ENCODE data around the gene MS4A14.
"Not testable (repeated sequence)": the region's sequence is repeated elsewhere in the genome, so short reads cannot be mapped to it uniquely, and the experiment has no call there.

Gene MS4A14

DNA sequence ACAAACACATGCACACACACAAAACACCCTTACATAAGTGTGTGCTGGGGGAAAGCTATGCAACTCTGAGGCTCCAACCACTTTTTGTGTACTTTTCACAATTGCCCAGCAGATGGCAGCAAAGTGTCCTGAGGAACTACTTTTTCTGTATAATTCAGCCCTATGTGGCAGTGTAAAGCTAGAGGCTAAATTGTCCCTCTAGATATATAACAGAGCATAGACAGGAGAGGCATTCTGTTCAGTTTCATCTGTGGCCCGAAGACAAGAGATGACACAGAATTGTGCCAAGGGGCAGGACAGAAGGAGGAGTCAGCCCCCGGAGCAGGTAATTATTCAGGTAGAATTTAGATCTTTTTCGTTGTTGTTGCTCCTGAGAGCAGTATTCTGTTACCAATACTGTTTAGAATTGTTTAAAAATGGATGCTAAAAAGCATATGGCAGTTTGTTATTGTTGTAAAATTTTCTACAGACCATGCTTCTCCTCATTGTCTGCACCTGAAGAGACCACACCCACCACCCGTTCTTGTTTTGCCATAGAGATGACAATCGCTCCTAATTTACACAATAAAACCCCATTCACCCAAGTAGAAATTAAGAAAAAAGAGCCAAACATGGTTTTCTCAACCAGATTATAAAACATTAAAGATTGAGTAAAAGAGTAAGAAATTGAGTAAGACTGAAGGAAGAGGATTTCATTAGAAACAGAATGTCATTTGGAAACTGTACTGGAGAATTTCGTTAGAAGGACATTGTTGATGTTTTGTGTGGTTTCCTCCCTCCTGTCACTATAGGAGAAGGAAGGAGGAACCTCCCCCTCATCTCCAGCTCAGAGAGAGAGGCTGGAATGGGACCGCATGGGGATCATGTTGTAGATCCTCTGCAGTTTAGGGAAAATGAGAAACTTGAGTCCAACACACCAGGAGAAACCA is 32.5 kb upstream of the MS4A14 start:
- H3K4me3 ChIP-seq (ENCODE audit: low read depth, low read length), result peak overlapping the region; percentile 21; the same call in 1 of the 2 replicates
- TF ChIP-seq, protein P1, sequence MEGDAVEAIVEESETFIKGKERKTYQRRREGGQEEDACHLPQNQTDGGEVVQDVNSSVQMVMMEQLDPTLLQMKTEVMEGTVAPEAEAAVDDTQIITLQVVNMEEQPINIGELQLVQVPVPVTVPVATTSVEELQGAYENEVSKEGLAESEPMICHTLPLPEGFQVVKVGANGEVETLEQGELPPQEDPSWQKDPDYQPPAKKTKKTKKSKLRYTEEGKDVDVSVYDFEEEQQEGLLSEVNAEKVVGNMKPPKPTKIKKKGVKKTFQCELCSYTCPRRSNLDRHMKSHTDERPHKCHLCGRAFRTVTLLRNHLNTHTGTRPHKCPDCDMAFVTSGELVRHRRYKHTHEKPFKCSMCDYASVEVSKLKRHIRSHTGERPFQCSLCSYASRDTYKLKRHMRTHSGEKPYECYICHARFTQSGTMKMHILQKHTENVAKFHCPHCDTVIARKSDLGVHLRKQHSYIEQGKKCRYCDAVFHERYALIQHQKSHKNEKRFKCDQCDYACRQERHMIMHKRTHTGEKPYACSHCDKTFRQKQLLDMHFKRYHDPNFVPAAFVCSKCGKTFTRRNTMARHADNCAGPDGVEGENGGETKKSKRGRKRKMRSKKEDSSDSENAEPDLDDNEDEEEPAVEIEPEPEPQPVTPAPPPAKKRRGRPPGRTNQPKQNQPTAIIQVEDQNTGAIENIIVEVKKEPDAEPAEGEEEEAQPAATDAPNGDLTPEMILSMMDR (IDR thresholded peaks at IDR 0.05; ENCODE audit: low read depth, low read length, missing control alignments), result peak; percentile 68
- peak; percentile 70 for DNase-seq (ENCODE audit: low read depth)

DNA sequence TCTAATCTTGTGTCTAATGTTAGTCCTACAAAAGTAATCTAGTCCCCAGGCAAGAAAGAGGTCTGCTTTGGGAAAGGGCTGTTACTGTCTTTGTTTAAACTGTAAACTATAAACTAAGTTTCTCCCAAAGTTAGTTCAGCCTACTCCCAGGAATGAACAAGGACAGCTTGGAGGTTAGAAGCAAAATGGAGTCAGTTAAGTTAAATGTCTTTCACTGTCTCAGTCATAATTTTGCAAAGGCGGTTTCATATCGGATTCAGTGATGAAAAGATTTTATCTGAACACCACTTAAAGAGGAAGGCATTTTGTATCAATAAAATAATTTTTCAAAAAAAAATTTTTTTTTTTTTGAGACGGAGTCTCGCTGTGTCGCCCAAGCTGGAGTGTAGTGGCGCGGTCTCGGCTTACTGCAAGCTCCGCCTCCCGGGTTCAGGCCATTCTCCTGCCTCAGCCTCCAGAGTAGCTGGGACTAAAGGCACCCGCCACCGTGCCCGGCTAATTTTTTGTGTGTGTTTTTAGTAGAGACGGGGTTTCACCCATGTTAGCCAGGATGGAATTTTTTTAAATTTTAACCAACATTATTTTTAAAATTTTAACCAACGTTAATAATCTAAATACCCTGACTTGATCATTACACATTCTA is 29.9 kb upstream of the MS4A14 start:
- H3K4me3 ChIP-seq (ENCODE audit: low read depth, low read length); DNase-seq (ENCODE audit: low read depth): not testable (repeated sequence)

DNA sequence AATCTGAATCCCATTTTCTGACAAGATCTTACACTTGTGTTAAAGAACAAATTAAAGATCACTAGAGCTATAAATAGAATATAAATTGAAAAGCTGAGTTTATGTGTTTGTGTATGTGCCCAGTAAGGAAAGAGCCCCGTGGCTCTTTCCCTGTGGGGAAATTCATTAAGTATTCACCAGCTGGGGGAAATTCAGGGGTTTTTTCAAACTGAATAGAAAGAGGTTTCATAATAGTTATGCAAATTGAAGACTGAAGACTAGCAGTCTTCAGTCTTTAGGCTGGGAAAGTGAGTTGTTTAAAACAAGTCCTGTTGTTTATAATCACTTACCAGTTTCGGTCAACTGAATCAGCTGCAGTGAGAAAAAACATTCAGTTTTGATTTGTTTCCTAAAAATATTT is 29.2 kb upstream of the MS4A14 start:
- peak; percentile 69 for DNase-seq (ENCODE audit: low read depth)
- TF ChIP-seq, protein P1 (IDR thresholded peaks at IDR 0.05; ENCODE audit: low read depth, low read length, missing control alignments), result no peak
- H3K4me3 ChIP-seq (ENCODE audit: low read depth, low read length), result no peak overlapping the region

DNA sequence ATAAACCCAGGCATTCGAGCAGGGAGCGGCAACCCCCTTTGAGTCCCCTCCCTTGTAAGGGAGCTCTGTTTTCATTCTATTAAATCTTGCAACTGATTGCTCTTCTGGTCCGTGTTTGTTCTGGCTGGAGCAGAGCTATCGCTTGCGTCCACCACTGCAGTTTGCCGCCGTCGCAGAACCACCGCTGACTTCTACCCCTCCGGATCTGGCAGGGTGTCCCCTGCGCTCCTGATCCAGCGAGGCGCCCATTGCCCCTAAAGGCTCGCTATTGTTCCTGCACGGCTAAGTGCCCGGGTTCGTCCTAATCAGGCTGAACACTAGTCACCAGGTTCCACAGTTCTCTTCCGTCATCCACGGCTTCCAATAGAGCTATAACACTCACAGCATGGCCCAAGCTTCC is 28.4 kb upstream of the MS4A14 start:
- TF ChIP-seq, protein P1 (IDR thresholded peaks at IDR 0.05; ENCODE audit: low read depth, low read length, missing control alignments), result no peak
- no peak for DNase-seq (ENCODE audit: low read depth)
- no peak overlapping the region for H3K4me3 ChIP-seq (ENCODE audit: low read depth, low read length)

DNA sequence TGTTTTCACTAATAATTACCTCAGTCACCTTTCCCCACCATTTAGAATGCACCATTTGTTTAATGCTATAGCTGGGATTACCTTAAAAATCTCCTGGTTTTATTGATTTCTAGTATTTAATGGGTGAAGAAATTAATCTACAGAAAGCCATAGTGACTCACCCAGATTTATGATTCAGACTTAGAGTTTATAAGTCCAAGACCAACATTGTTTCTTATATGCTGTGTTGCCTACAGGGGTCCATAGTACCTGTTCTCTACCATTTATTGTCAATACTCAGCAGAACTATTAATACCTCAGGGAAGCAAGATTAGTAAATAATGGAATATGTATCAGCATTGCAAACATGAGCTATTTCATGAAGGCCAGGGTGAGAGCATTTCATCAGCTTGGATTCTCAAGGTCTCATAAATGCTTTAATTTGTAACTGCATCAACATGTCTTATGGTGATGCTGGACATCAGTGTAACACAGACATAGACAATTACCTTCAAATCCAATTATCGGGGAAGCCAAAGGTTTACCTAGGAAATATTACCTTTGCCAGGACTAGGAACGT is 25.9 kb upstream of the MS4A14 start:
- TF ChIP-seq, protein P1 (IDR thresholded peaks at IDR 0.05; ENCODE audit: low read depth, low read length, missing control alignments), result no peak
- H3K4me3 ChIP-seq (ENCODE audit: low read depth, low read length), result no peak overlapping the region
- DNase-seq (ENCODE audit: low read depth), result no peak

DNA sequence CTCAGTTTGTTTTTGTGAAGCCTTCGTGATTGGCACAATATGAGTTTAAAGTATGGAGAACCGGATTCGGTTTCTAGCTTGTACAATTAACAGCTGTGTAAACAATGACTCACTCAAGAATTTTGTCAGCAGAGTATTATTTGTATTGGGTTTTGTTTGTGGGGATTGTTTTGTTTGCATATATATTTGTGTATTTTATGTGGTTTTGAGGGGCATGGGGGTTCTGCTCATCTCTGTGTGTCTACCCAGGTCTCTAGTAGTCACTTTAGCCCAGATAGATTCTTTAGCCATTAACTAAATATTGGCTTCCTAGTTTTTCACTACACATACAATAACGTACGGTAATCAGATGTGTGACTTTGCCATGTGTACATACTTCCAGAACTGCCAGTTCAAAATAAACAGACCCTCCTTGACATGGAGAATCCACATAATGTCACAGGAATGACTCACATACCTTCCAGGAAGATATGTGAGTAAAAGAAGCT is 25.4 kb upstream of the MS4A14 start:
- H3K4me3 ChIP-seq (ENCODE audit: low read depth, low read length), result no peak overlapping the region
- no peak for DNase-seq (ENCODE audit: low read depth)
- TF ChIP-seq, protein P1 (IDR thresholded peaks at IDR 0.05; ENCODE audit: low read depth, low read length, missing control alignments), result no peak

DNA sequence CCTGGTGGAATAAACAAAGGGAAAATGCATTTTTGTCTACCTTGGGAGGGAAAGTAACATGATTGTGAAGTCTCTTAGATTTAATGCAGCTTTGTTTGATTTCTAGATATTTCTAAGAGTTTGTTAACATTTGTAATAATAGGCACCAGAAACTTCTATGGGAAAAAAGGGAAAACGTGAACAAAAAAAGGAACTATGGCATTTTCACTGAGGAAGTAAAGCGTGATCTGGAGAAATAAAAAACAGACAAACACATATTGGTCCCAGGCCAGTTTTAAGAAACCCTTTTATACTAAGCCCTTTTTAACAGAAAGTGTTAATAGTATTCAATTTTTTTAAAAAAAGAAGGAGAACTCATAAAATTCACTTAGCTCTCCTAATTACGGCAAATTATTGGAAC is 24.9 kb upstream of the MS4A14 start:
- TF ChIP-seq, protein P1 (IDR thresholded peaks at IDR 0.05; ENCODE audit: low read depth, low read length, missing control alignments), result no peak
- DNase-seq (ENCODE audit: low read depth), result no peak
- no peak overlapping the region for H3K4me3 ChIP-seq (ENCODE audit: low read depth, low read length)
